AG04450 (cell line): ENCODE measurements around the gene METTL2B. TPM values are rescaled to one million over a fixed set of nuclear protein-coding genes. Genes with fewer than 3 reads are reported as not detected.
"Not testable (repeated sequence)": the region's sequence is repeated elsewhere in the genome, so short reads cannot be mapped to it uniquely, and the experiment has no call there.

Experiments used
- CTCF ChIA-PET: fragments of 300-600, 350-600 bp; formaldehyde crosslinking; extraction: SDS; loops from one replicate; lab custom pipeline; 2022; ENCODE audit warnings: antibody characterized with exemption, inconsistent platforms; lab: Charles Lee
- POLR2A ChIA-PET: fragments of 350-600 bp; formaldehyde crosslinking; extraction: SDS; loops from one replicate; lab custom pipeline; 2021; ENCODE audit warnings: antibody characterized with exemption, inconsistent platforms; lab: Yijun Ruan, JAX
- DNase-seq: peaks from one replicate; pipeline ENCODE4 v3.0.0-alpha.2; 2011; ENCODE audit warnings: low read depth, low spot score
- H3K27ac ChIP-seq: one replicate; pipeline ENCODE4 v1.5.1; 2012; ENCODE audit warnings: low read depth, low read length, control low read depth
- H3K27me3 ChIP-seq: one replicate; pipeline ENCODE4 v1.6.0; 2012; ENCODE audit warnings: low read length; ENCODE audit not compliant: control insufficient read depth, insufficient read depth
- H3K4me3 ChIP-seq: 2 replicates; pipeline ENCODE4 v1.5.1; 2011; ENCODE audit warnings: mild to moderate bottlenecking, low read depth, low read length, control low read depth
- H3K9me3 ChIP-seq: 2 replicates; pipeline ENCODE4 v1.5.1; 2012; ENCODE audit warnings: low read length; ENCODE audit not compliant: control insufficient read depth, insufficient read depth
- CTCF ChIP-seq: IDR thresholded peaks from 2 replicates; pipeline ENCODE4 v1.5.1; 2011; ENCODE audit warnings: low read depth, low read length, control low read depth, inconsistent platforms
- polyA plus RNA-seq: library from polyadenylated mRNA; depleted of rRNA; stranded (reverse); fragments of >200 nt; gene quantifications from 2 replicates; pipeline ENCODE4 v1.2.3, GENCODE V29; 2011

Gene METTL2B
- polyA plus RNA-seq, 1 experiment, result 25.9 TPM

- peak; percentile 53 for DNase-seq
- Histone ChIP-seq H3K4me3 (peak overlapping the region; percentile 7; the same call in 1 of the 2 replicates), H3K27ac (peak overlapping the region; percentile 97), H3K9me3 (no peaks in the 10 kb centered on the region), H3K27me3 (peaks cover 4% of the 10 kb centered on the region)
- POLR2A ChIA-PET, result no interaction called here
- CTCF ChIA-PET, result interaction anchor here (0.5 to 6.4 kb wide), 5 partner anchors 8 to 51 kb away, joined by 3 to 110 read pairs (median 4); no protein-coding TSS in a partner anchor
- no peak for TF ChIP-seq CTCF
Measured at GRCh38 chr7:128453836-128454804, 22.4 kb upstream of the METTL2B start.

- H3K4me3 ChIP-seq, result peak overlapping the region; percentile 100
- TF ChIP-seq CTCF, result no peak
- peaks cover 4% of the 10 kb centered on the region for H3K27me3 ChIP-seq
- POLR2A ChIA-PET, result interaction anchor here (0.7 to 1.6 kb wide), 5 partner anchors 11 to 355 kb away, joined by 3 to 8 read pairs (median 3); partner anchors contain the start of gene IMPDH1
- H3K27ac ChIP-seq, result peak overlapping the region; percentile 97
- no peaks in the 10 kb centered on the region for H3K9me3 ChIP-seq
- CTCF ChIA-PET, result interaction anchor here (1.0 to 6.4 kb wide), 3 partner anchors 15 to 28 kb away, joined by 3 to 110 read pairs (median 5); no protein-coding TSS in a partner anchor
- no peak for DNase-seq
Measured at GRCh38 chr7:128454808-128455542, 21.6 kb upstream of the METTL2B start.

GRCh38 chr7:128455543-128456254, 20.8 kb upstream of the METTL2B start, which contains the start of gene HILPDA:
TSS of gene HILPDA (plus strand) at chr7:128455878. CDS start at chr7:128457269, 1,391 bp downstream.
- CTCF ChIA-PET, result interaction anchor here (1.0 to 6.4 kb wide), 3 partner anchors 16 to 28 kb away, joined by 3 to 110 read pairs (median 5); no protein-coding TSS in a partner anchor
- peak; percentile 80 for DNase-seq
- Histone ChIP-seq H3K27ac (peak within 1 kb of the TSS; percentile 97), H3K27me3 (peaks cover 4% of the 10 kb centered on the region), H3K9me3 (no peaks in the 10 kb centered on the region), H3K4me3 (peak within 1 kb of the TSS; percentile 100)
- TF ChIP-seq CTCF, result peak; percentile 27; the same call in 1 of the 2 replicates
- POLR2A ChIA-PET, result interaction anchor here (0.7 to 1.6 kb wide), 5 partner anchors 12 to 354 kb away, joined by 3 to 8 read pairs (median 3); partner anchors contain the start of gene IMPDH1

- Histone ChIP-seq H3K27me3 (peaks cover 4% of the 10 kb centered on the region), H3K9me3 (no peaks in the 10 kb centered on the region), H3K27ac (peak overlapping the region; percentile 57), H3K4me3 (peak overlapping the region; percentile 100)
- ChIA-PET CTCF (interaction anchor here (6.4 kb wide), 1 partner anchor 29 kb away, joined by 110 read pairs; no protein-coding TSS in a partner anchor), POLR2A (interaction anchor here (1.0 to 1.6 kb wide), 4 partner anchors 13 to 46 kb away, joined by 3 to 8 read pairs (median 4); partner anchors contain the start of gene IMPDH1)
- DNase-seq, result no peak
- no peak for TF ChIP-seq CTCF
Measured at GRCh38 chr7:128456255-128456725, 20.3 kb upstream of the METTL2B start.

- H3K27ac ChIP-seq, POLR2A ChIA-PET, H3K9me3 ChIP-seq, H3K27me3 ChIP-seq, DNase-seq: not testable (repeated sequence)
- CTCF ChIA-PET, result interaction anchor here (0.6 to 6.4 kb wide), 4 partner anchors 12 to 214 kb away, joined by 4 to 110 read pairs (median 6); no protein-coding TSS in a partner anchor
- peak overlapping the region; percentile 100 for H3K4me3 ChIP-seq
Measured at GRCh38 chr7:128457385-128457784, 19.2 kb upstream of the METTL2B start.
